HG03045 (cell line): Measurements from ENCODE around the gene CHST15.

Source experiments
- ATAC-seq: cut with Tn5 transposase; IDR thresholded peaks from one replicate; pipeline ENCODE4 v1.9.1; 2021; ENCODE audit warnings: mild to moderate bottlenecking, moderate library complexity; ENCODE audit not compliant: unreplicated experiment

Gene CHST15

DNA sequence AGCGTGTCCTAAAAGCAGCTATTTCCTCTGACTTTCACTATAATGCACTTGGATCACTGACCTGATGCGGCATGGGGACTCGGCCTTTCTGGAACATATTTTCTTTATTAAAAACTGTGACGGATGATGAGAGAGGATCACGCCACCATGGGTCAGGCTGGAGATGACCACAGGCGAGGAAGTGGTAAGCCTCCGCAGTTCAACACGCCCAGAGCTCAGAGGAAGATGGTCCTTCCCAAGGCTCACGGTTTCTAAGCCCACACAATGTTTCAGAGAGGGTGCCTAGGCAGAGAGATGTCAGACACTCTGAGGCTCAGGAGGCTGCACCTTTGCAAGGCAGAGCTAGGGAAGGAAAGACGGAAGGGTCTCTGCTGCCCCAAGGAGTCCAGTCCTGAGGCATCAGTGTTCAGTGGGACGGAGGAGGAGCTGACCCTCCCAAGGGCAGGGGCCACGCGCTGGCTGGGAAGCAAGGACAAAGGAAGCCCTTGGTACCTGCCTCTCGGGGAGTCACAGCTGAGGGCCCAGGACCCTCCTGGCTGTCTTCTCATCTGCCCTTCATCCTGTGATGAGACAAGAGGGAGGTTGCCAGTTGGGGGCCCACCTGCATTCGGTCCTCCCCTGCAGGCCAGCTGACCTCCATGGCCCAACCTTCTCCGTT, 9.5 kb downstream of the CHST15 start:
- ATAC-seq, result no peak

DNA sequence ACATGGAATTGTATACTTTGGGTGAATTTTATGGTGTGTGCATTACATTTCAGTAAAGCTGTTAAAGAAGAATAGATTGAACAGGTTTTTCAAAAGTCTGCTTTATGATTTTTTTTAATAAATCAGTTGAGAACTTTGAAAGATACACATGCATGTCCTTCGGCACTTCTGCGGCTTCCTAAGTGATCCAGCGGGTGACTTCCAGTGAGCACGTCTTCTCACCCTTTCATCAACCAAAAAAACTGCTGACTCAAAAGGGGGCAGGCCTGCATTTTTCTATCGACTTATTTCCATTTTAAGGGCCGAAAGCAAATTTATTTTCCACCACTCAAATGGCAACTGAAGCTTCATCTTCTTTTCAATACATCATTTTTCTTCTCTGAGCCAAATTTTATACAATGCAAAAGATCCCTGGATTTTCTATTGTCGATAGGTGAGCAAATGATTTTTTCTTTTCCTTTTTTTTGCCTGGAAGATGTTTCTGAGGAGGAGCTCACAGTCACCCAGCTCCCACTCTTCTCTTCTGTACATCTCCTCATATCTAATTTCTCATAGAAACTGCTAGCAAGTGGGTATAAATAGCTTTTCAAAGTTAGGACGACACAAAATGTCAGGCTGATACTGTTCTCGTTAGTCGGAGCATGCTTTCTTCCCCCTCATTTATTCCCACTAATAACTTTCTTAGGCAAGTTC, 10.2 kb downstream of the CHST15 start:
- no peak for ATAC-seq

DNA sequence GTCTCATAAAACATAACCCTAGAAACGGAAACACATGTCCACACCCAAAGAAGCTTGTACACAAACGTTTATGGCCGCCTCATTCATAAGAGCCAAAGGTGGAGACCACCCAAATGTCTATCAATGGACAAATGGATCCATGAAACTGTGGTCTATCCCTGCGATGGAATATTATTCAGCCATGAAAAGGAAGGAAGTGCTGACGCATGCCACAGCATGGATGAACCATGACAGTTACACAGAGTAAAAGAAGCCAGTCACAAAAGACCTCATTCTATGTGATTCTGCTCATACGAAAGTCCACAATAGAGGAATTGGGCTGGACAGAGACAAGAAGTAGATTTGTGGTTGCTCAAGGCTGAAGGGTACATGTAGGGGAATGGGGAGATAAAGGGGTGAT, 10.8 kb downstream of the CHST15 start:
- ATAC-seq, result no peak

DNA sequence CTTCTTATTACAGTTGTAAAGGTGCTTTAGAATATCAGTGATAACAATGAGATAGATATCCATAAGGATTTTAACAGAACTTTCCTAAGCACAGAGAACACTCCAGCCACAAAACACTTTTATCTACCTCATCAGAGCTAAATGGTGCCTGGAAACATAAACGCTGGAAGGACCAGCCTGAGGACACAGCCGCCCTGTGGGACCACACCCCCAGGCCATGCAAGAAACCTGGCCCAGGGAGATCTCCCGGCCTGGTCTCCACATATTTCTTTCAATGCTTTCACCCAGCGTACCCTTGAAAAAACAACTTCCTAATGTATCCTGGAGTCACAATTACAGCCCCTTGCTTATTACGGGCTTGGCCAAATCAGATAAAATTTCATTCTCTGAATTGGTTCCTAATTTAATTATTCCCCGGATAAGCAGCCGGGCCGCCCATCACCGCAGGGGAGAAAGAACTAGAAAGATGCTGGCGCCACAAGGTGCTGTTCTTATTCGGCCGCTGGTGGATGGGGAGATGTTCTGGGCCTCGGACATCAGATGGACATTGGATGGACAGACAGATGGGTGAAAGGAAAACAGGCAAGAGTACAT, 11.8 kb downstream of the CHST15 start:
- ATAC-seq, result no peak

DNA sequence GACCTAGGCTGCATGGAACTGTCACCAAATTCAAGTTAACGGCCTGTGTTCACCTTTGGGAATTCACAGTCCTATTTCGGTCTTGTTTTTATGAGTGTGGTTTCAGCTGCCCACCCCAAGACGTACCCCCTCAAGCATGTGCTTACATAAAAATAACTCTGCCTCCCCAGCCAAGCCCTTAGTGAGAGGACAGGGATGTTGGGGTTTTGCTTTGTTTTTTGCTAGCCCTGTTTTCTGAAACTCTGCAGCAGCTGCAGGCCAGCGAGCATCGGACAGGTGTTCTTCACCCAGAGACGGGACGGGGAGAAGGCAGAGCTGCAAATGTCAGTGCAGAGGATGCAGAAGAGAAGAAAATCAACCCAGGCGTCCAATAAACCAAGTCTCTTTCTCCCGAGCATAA, 13.5 kb downstream of the CHST15 start:
- ATAC-seq, result no peak

DNA sequence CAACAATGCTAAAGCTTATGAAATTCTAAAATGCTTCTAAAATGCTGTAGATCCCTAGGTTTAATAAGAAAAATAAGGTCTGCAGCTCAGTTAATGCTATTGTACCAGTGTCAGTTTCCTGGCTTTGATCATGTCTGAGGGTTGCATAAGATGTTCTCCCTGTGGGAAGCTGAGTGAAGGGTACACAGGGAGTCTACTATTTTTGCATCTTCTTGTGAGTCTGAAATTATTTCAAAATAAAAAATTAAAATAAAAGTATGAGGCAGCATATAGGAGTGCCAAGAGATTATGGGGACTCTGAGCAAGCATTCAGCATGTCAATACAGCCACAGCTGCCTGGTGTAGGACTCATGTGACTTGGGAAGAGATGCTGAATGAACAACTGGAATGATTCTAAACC, 14.7 kb downstream of the CHST15 start:
- ATAC-seq, result no peak

DNA sequence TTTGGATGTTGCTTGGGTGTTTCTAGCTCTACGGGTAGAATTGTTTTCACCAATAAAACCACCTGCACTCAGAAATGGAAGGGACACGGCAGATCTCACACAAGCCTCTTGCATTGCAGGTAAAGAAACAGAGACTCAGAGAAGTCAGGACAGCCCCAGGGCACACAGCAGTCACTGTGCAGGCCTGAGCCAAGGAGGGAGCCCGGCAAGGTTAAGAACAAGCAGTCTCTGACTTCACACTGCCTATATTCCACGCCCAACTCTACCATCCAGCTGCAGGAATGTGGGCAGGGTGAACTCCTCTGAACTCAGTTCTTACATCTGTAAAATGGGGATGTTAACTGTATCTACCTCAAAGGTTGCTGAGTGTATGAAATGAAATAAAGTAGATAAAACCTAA, 15.4 kb downstream of the CHST15 start:
- no peak for ATAC-seq

DNA sequence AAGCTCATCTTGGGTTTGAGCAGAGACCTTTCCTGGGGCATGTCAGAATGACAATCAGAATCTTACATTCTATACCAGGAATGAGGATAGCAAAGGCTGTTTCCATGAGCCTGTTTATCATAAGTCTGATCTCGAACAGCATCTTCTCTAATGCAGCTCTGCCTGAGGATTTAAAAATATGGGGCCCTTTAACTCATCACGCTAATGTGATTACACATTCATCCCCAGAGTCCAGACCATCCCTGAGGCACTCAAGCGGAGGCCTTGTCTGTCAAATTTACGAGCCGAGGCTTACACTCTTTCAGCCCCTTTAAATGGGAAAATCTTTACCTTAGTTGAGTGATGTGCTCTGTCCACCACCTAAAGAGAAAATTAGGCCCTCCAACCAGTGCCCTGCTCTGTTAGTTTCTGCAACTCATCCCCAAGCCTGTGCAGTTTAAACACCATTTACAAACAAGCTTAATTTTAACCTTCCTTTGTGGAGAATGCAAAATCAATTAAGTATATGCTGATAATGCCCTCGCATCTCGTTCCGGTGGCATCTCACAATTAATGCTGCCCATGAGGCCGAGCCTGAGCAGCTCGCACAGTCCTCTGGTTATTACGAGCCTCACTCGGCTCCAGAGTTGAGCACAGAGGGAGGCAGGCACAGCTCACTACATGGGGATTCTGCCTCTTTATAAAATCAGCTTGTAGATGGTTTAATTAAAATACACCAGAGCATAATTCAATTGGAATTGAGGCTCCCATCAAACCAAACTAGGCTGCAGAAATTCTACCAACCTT, 16.0 kb downstream of the CHST15 start:
- no peak for ATAC-seq

DNA sequence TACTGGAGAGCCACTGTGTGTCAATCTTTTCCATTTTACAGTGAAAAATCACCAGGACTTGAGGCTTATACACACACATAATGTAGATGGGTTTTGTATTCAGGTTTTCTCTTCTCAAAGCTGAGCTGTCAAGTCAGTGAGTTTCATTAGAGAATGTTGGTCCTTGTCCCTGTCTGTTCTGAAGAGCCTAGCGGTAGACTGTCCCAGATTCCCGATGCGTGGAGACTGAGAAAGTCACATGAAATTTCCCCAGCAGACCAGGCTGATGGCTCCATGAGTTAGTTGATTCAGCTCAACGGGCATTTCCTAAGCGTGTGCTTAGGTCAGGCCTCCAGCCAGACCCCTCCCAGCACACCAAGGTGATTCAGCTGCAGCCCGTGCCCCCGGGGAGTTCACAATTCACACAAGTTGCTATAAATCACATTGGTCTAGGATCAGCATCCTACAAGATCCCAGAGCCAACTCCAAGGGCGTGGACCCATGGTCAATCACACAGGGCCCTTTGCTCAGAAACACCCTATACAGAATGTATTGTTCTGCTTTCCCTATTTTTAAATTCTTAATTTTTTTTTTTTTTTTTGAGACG, 17.2 kb downstream of the CHST15 start:
- ATAC-seq, result no peak

DNA sequence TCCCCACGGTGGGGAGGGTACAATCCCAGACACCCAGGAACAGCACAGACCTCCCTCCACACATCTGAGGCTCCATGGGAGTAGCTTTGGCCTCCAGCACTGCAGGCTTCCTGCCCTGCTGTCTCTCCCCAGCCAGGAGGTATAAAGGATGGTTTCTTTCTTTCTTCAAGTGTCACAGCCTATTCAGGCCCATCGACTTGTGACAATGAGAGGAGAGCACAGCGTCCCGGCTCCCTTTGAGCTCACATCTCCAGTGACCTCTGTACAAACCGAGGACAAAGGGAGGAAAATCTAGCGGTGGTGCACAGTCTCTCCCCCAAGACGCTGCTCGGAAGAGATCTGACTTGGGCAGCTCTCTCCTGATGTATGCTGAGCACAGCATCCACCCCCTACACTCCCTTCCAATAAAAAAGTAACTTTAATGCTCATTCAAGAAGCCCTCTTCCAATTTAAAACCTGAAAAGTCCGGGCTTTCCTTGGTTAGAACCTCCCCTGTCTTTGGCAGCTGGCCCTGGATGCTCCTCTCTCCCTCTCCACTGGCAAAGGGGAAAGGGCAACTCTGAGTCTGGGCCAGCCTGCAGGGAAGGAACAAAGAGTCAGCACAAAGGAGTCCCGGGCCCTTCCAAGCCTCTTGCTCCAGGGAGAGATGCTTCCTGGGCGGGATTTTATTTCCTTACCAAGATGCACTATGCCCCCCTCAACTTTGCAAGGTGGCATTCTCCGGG, 18.0 kb downstream of the CHST15 start:
- no peak for ATAC-seq

DNA sequence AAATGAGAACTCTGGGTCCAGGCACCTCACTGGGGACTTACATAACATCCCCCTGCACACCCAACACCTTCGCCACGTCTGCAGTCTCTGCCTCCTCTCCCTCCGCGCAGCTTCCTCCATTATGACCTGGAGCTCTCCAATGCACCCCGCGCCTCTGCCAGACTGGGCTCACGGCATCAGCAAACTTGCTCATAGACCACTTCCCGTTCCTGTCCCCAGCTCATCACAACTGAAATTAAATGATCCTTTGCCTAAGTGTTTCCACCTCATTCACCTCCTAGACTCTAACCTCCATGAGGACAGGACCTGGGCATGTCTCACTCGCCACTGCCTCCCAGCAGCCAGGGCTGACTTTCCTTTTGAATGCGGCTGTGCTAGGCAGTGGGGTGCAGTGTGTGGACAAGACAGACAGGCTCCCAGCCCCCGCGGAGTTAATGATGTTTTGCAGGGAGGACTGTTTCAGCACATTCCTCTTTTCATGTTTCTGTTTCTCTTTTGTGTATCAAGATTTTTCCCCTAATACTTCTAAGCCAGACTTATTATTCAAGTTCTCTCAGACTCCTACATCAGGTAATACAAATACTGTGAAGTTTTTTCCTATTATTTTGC, 18.8 kb downstream of the CHST15 start:
- no peak for ATAC-seq

DNA sequence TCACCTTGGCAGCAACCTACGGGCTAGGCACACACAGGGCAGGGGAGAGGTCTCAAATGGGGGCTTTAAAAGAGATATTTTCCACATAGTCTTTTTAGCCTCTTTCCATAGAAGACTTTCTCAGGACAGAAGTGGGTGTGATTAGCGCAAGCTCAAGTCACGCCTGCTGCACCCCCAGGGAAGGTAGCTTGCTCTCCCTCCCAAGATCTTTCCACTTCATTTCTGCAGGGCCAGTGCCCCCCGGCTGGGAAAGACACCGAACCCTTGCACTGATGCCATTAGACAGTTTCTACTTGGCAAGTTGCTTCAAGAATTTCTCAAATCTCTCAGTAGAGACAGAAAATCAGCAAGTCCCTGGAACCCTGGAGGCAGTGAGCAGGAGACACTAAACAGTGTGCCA, 19.4 kb downstream of the CHST15 start:
- no peak for ATAC-seq

DNA sequence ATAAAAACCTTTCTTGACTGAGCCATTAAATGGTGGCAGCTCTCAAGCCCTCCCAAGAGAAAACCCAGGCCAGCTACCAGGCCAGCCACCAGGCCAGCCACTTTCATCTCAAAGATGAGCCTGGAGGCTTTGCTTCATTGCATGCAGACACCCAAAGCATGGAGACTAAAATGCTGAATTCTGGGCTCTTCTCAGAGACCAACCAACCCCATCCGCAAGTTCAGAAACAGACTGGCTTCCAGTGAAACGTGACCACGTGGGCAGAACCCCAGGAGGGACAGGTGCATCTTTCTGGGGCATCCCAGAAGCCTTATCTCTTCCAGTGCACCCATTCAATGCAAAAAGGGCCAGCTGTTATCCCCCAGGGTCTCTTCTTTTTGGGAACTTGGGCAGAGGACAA, 20.9 kb downstream of the CHST15 start:
- ATAC-seq, result no peak

DNA sequence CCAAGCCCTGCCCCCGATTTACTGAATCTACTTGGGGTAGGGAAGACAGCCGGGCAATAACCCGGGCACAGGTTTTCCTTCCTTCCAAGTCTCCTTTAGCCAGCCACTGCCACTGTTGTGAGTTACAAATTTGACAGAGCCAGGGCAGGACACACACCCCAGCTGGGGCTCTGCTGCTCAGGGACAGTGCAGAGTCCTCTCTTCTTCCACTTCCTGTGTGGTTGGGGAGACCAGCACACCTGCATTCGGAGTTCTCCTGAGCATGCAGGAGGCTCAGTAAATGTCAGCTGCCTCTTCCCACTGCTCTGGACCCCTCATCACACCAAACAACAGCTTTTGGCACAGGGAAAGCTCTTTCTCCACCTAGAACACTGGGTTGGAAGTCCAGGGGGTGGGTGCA, 21.3 kb downstream of the CHST15 start:
- no peak for ATAC-seq

DNA sequence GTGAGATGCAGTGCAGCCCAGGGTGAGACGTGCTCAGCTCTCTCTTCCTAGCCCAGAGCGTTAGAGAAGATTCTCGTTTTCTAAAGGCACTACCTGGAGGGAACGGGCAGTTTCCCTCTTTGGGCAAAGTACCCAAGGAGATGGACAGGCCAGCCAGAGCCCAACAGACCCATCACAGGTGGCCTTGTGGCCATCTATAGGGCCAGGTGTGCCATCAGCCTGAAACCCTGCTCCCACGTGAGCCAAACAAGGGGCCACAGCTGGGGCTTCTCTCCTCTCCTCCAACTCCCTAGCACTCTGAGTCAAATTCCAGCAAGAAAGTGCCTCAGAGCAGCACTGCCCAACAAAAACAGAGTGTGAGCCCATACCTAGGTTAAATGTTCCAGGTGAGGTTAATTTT, 22.3 kb downstream of the CHST15 start:
- ATAC-seq, result no peak

DNA sequence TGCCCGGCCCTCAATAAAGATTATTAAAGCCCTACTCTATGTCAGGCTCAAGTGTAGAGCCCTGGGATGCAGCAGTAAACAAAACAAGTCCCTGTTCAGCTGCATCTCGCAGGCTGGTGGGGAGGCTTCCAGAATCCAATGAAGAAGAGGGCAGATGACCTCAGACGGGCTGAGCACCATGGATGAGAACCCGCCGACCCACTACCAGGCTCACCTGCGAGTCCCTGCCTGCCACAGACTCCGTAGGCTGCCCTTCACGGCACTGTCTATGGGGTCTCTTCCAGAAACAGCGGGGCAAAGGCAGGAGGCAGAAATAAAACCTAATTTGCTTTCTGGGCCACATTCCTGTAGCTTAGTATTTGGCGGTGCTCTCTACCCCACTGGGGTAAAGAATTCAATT, 22.7 kb downstream of the CHST15 start:
- no peak for ATAC-seq

DNA sequence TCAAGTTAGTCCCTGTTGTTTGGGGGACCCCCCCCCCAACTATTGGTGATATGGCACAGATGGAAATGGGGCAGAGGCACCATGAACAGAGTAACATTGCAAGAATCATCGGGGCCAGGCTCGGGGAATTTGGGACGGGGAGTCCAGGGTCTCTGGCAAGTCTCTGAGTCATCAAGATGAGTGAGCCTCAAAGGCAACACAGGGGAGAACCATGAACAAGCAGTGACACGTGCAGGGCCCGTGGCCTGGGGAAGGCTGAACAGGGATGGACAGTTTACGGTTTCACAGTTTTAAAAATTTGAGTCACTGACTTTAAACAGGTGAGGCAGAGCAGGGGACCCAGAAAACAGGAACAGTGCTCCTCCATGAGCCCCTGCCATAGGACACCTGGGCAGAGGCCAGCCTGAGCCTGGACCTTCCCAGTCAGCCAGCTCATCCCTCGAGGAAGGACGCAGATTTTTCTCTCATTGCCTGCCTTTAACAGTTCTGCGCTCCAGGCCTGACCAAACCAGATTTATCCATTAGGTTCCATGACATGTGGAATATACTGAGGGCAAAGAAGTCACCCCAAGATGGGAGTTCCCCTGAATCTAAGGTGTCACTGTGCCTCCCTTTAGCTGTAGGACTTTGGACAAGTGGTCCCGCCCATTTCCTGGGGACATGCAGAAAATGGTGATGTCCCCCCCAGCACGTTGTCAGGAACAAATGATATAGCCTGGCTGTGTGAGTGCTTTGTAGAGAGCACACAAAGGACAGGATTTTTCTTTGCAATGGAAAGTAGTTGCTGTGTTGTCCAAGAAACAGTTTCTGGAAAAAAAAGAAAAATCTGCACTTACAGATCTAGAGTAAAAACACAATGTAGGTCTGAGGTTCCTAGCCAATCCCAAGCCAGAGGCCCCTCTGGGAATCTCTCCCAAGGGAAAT, 23.8 kb downstream of the CHST15 start:
- ATAC-seq, result no peak

DNA sequence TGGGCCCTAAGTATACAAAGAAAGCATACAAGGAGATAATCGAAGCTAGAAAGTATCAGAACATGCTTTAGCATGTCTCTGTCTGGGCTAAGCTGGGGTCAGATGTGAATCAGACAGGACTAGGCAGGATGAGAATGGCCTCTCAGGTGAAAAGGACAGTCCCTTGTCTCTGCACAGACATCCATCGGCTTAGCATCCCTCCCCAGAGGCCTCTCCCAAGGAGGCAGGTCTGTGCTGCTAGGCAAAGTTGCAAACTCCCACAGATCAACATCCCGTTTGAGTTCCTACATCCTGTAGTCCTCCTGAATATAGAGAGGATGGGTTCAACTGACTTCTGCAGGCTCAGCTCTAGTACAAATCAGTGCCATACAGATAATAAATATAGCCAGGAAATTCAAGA, 24.5 kb downstream of the CHST15 start:
- ATAC-seq, result no peak

DNA sequence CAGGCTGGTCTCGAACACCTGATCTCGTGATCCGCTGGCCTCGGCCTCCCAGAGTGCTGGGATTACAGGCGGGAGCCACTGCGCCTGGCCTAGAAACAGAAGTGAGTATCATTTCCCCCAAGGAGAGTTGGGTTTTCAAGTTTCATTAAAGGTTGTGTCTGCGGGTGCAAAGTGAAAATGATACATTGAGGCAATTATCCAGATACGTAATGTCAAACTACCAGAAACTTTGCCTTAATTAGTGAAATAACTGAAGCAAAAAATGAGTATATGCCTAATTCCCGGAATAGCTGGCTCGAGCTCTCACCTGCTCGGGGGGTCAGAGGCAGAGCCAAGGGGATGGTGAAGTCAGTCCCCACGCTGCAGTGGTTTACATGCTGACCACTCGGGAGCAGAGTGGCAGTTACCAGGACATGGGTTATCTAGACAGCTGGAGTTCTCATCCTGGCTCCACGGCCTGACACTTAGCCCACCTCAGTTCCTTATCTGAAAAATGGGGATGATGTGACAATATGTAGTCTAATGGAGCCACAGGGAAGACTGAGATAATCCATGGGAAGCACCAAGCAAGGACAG, 25.5 kb downstream of the CHST15 start:
- no peak for ATAC-seq
